AG09309 (cell line): ENCODE results near the gene HOXD4.

Experiments used
- DNase-seq: peaks from one replicate; pipeline ENCODE4 v3.0.0-alpha.2; 2010; ENCODE audit warnings: low read depth
- H3K4me3 ChIP-seq: 2 replicates; pipeline ENCODE4 v1.5.1; 2011; ENCODE audit warnings: mild to moderate bottlenecking, low read depth, low read length, moderate library complexity; ENCODE audit not compliant: control insufficient read depth
- CTCF ChIP-seq: IDR thresholded peaks from 2 replicates; pipeline ENCODE4 v1.5.1; 2011; ENCODE audit warnings: mild to moderate bottlenecking, low read depth, low read length, inconsistent platforms; ENCODE audit not compliant: insufficient read depth, control insufficient read depth; ENCODE audit errors: missing control alignments

The HOXD4 gene

GRCh38 chr2:176105078-176105729, 46.1 kb upstream of the HOXD4 start:
- H3K4me3 ChIP-seq, result peak overlapping the region; percentile 91
- TF ChIP-seq CTCF, result no peak
- DNase-seq, result no peak

GRCh38 chr2:176105730-176106580, 45.4 kb upstream of the HOXD4 start:
- TF ChIP-seq CTCF, result no peak
- no peak for DNase-seq
- peak overlapping the region; percentile 91 for H3K4me3 ChIP-seq

- H3K4me3 ChIP-seq, result peak within 1 kb of the TSS; percentile 91
- no peak for DNase-seq
- no peak for TF ChIP-seq CTCF
Observed at GRCh38 chr2:176106581-176107539, 44.5 kb upstream of the HOXD4 start, which contains the start of gene HOXD11. HOXD11 (plus strand) TSS chr2:176107280; CDS start chr2:176107356, 76 bp downstream.

- no peak for DNase-seq
- H3K4me3 ChIP-seq, result peak overlapping the region; percentile 24
- no peak for TF ChIP-seq CTCF
Observed at GRCh38 chr2:176107731-176108181, 43.6 kb upstream of the HOXD4 start.

GRCh38 chr2:176109192-176109901, 42.0 kb upstream of the HOXD4 start:
- H3K4me3 ChIP-seq, result no peak overlapping the region
- TF ChIP-seq CTCF, result no peak
- no peak for DNase-seq
